ENCODE measurements around the gene ACOT13.
"Not testable (repeated sequence)": the region's sequence is repeated elsewhere in the genome, so short reads cannot be mapped to it uniquely, and the experiment has no call there.

ACOT13 gene

GRCh38 chr6:24655215-24655614, 11.7 kb upstream of the ACOT13 start:
- Histone ChIP-seq H3K9me3 (ENCODE audit: insufficient read depth, low read length) (no peaks in the 10 kb centered on the region), H3K36me3 (replicated peaks; ENCODE audit: low read depth, low read length) (peaks cover 21% of the 10 kb centered on the region), H3K9ac (ENCODE audit: low read length) (no peak overlapping the region), H3K79me2 (ENCODE audit: low read length) (no peaks in the 10 kb centered on the region), H4K20me1 (ENCODE audit: insufficient read depth, low read length) (no peaks in the 10 kb centered on the region), H3K4me2 (ENCODE audit: low read length) (no peak overlapping the region), H3K4me3 (ENCODE audit: low read length) (no peak overlapping the region), H2AFZ (ENCODE audit: low read depth, low read length) (no peak overlapping the region), H3K27ac (ENCODE audit: low read length) (no peak overlapping the region), H3K4me1 (ENCODE audit: low read length) (peaks cover under 1% of the 10 kb centered on the region; the same call in 1 of the 2 replicates), H3K27me3 (ENCODE audit: low read depth, low read length) (no peaks in the 10 kb centered on the region)
- TF ChIP-seq EZH2phosphoT487 (IDR thresholded peaks at IDR 0.05; ENCODE audit: low read depth) (no peak), CTCF (IDR thresholded peaks at IDR 0.05; ENCODE audit: low read depth, low read length) (no peak)

GRCh38 chr6:24658573-24659560, 8.0 kb upstream of the ACOT13 start:
- Histone ChIP-seq H3K4me2 (ENCODE audit: low read length) (no peak overlapping the region), H3K4me3 (ENCODE audit: low read length) (no peak overlapping the region), H3K4me1 (ENCODE audit: low read length) (no peaks in the 10 kb centered on the region), H4K20me1 (ENCODE audit: insufficient read depth, low read length) (no peaks in the 10 kb centered on the region), H3K79me2 (ENCODE audit: low read length) (no peaks in the 10 kb centered on the region), H2AFZ (ENCODE audit: low read depth, low read length) (no peak overlapping the region), H3K9me3 (ENCODE audit: insufficient read depth, low read length) (no peaks in the 10 kb centered on the region), H3K27ac (ENCODE audit: low read length) (no peak overlapping the region), H3K9ac (ENCODE audit: low read length) (no peak overlapping the region), H3K36me3 (replicated peaks; ENCODE audit: low read depth, low read length) (peaks cover 10% of the 10 kb centered on the region), H3K27me3 (ENCODE audit: low read depth, low read length) (no peaks in the 10 kb centered on the region)
- no peak for TF ChIP-seq CTCF (IDR thresholded peaks at IDR 0.05; ENCODE audit: low read depth, low read length)
- TF ChIP-seq EZH2phosphoT487 (IDR thresholded peaks at IDR 0.05; ENCODE audit: low read depth) = no peak

GRCh38 chr6:24659561-24659960, 7.3 kb upstream of the ACOT13 start:
- Histone ChIP-seq H3K4me2 (ENCODE audit: low read length) (no peak overlapping the region), H3K36me3 (replicated peaks; ENCODE audit: low read depth, low read length) (peaks cover 8% of the 10 kb centered on the region), H3K27me3 (ENCODE audit: low read depth, low read length) (no peaks in the 10 kb centered on the region), H3K4me1 (ENCODE audit: low read length) (no peaks in the 10 kb centered on the region), H3K4me3 (ENCODE audit: low read length) (no peak overlapping the region), H3K79me2 (ENCODE audit: low read length) (peaks cover 3% of the 10 kb centered on the region; the same call in 1 of the 2 replicates), H3K27ac (ENCODE audit: low read length) (no peak overlapping the region), H4K20me1 (ENCODE audit: insufficient read depth, low read length) (no peaks in the 10 kb centered on the region), H3K9ac (ENCODE audit: low read length) (no peak overlapping the region), H2AFZ (ENCODE audit: low read depth, low read length) (no peak overlapping the region), H3K9me3 (ENCODE audit: insufficient read depth, low read length) (no peaks in the 10 kb centered on the region)
- TF ChIP-seq EZH2phosphoT487 (IDR thresholded peaks at IDR 0.05; ENCODE audit: low read depth) (no peak), CTCF (IDR thresholded peaks at IDR 0.05; ENCODE audit: low read depth, low read length) (no peak)

GRCh38 chr6:24660105-24660504, 6.8 kb upstream of the ACOT13 start:
- Histone ChIP-seq H4K20me1 (ENCODE audit: insufficient read depth, low read length) (no peaks in the 10 kb centered on the region), H3K4me3 (ENCODE audit: low read length) (no peak overlapping the region), H3K27ac (ENCODE audit: low read length) (no peak overlapping the region), H3K9ac (ENCODE audit: low read length) (no peak overlapping the region), H2AFZ (ENCODE audit: low read depth, low read length) (no peak overlapping the region), H3K79me2 (ENCODE audit: low read length) (peaks cover 9% of the 10 kb centered on the region), H3K4me2 (ENCODE audit: low read length) (no peak overlapping the region), H3K27me3 (ENCODE audit: low read depth, low read length) (no peaks in the 10 kb centered on the region), H3K36me3 (replicated peaks; ENCODE audit: low read depth, low read length) (peaks cover 11% of the 10 kb centered on the region), H3K9me3 (ENCODE audit: insufficient read depth, low read length) (no peaks in the 10 kb centered on the region), H3K4me1 (ENCODE audit: low read length) (peaks cover under 1% of the 10 kb centered on the region; the same call in 1 of the 2 replicates)
- TF ChIP-seq CTCF (IDR thresholded peaks at IDR 0.05; ENCODE audit: low read depth, low read length) (no peak), EZH2phosphoT487 (IDR thresholded peaks at IDR 0.05; ENCODE audit: low read depth) (no peak)

GRCh38 chr6:24661759-24662158, 5.1 kb upstream of the ACOT13 start:
- not testable (repeated sequence) for H3K27me3 ChIP-seq (ENCODE audit: low read depth, low read length); H3K4me2 ChIP-seq (ENCODE audit: low read length); H3K9ac ChIP-seq (ENCODE audit: low read length); H3K27ac ChIP-seq (ENCODE audit: low read length); H3K9me3 ChIP-seq (ENCODE audit: insufficient read depth, low read length); H3K4me1 ChIP-seq (ENCODE audit: low read length); H3K4me3 ChIP-seq (ENCODE audit: low read length); H4K20me1 ChIP-seq (ENCODE audit: insufficient read depth, low read length); H2AFZ ChIP-seq (ENCODE audit: low read depth, low read length)
- Histone ChIP-seq H3K79me2 (ENCODE audit: low read length) (peaks cover 24% of the 10 kb centered on the region), H3K36me3 (replicated peaks; ENCODE audit: low read depth, low read length) (peaks cover 13% of the 10 kb centered on the region)
